Aorta (tissue), 5 donors: Measurements from ENCODE around the gene TMEM236. TPM values are rescaled to one million over a fixed set of nuclear protein-coding genes. Genes with fewer than 3 reads are reported as not detected.
"Not testable (repeated sequence)": the region's sequence is repeated elsewhere in the genome, so short reads cannot be mapped to it uniquely, and the experiment has no call there.

Experiments
- ATAC-seq: fragments of 200-7000 bp; cut with Tn5 transposase; one replicate; pipeline ENCODE4 v1.9.1; 2022; ENCODE audit warnings: moderate library complexity; ENCODE audit not compliant: low FRiP score
- DNase-seq, 2 donors: peaks; one replicate each; pipeline ENCODE4 v3.0.0-alpha.2; 2020
- H3K27ac ChIP-seq, 2 donors: one replicate each; pipeline ENCODE4 v1.5.1; 2013; ENCODE audit warnings: low read length in 2 of 2, mild to moderate bottlenecking in 2 of 2, moderate library complexity in 2 of 2, control low read depth in 1 of 2, inconsistent platforms in 1 of 2, low read depth in 1 of 2
- H3K27me3 ChIP-seq, 2 donors: one replicate each; pipeline ENCODE4 v1.6.1; 2013; ENCODE audit warnings: control low read depth in 1 of 2, low read length in 1 of 2, mild to moderate bottlenecking in 1 of 2, moderate library complexity in 1 of 2; ENCODE audit not compliant: insufficient read depth in 2 of 2, control insufficient read depth in 1 of 2
- H3K36me3 ChIP-seq, 2 donors: one replicate each; pipeline ENCODE4 v1.6.1; 2013; ENCODE audit warnings: control low read depth in 1 of 2, low read length in 1 of 2, mild to moderate bottlenecking in 1 of 2; ENCODE audit not compliant: insufficient read depth in 2 of 2, control insufficient read depth in 1 of 2
- H3K4me1 ChIP-seq, 2 donors: one replicate each; pipeline ENCODE4 v1.6.1; 2013; ENCODE audit warnings: low read length in 2 of 2, control low read depth in 1 of 2, mild to moderate bottlenecking in 1 of 2, moderate library complexity in 1 of 2; ENCODE audit not compliant: insufficient read depth in 2 of 2, control insufficient read depth in 1 of 2
- H3K4me3 ChIP-seq, 2 donors: one replicate each; pipeline ENCODE4 v1.5.1; 2013; ENCODE audit warnings: low read length in 2 of 2, control low read depth in 1 of 2, mild to moderate bottlenecking in 1 of 2
- H3K9me3 ChIP-seq: one replicate; pipeline ENCODE4 v1.6.1; 2013; ENCODE audit warnings: mild to moderate bottlenecking, low read length; ENCODE audit not compliant: control insufficient read depth
- WGBS, 2 donors: extraction: QIAGEN DNeasy Blood & Tissue Kit; methylation state at CpG; one replicate each; pipeline ENCODE4 v1.1.7; 2013; 5-methylcytosine and 5-hydroxymethylcytosine counted together
- intact Hi-C, 2 donors: fragments of 100-400 bp; cut with DNase I; formaldehyde crosslinking; loops; one replicate each; pipeline versions ENCODE4 v1.14.2 to v1.15.0; 2022
- polyA plus RNA-seq, 2 donors: library from polyadenylated mRNA; stranded (reverse); fragments of 200-250 nt; gene quantifications; one replicate each; pipeline ENCODE4 v1.2.3, GENCODE V29; 2013
- total RNA-seq, 2 donors: library from RNA; stranded (reverse); fragmentation: NEBNext Ultra II Directional; extraction: Animal tissue kit (Norgen Biotek cat#: 25700); gene quantifications; one replicate each; pipeline ENCODE4 v1.2.1, GENCODE V29; 2021
- donor health status: healthy with polysubstance abuse.
- donor health status: Bipolar disorder and iron deficiency.
- donor health status: DM: no; HTN: no; CAD: no.
- donor health status: DM: no; HTN: no; CAD: no.
- donor health status: DM: yes; HTN: yes; CAD: no.

The TMEM236 gene
- total and polyA plus RNA-seq, 4 donors: 0.08 to 1.7 (median 1.3) TPM

GRCh38 chr10:17716161-17716560 lies 35.8 kb upstream of the TMEM236 start:
- no peak overlapping the region for H3K4me3 ChIP-seq
- ATAC-seq (no peak), DNase-seq (no peak)
- H3K27ac ChIP-seq: no peak overlapping the region
- peaks cover 0 to 7% of the 10 kb centered on the region in 2 donors for H3K36me3 ChIP-seq
- H3K27me3 ChIP-seq: no peaks in the 10 kb centered on the region
- intact Hi-C loops: no loop called here
- H3K9me3 ChIP-seq: no peaks in the 10 kb centered on the region
- H3K4me1 ChIP-seq: no peaks in the 10 kb centered on the region
- WGBS, 2 donors: 91% methylated on average over 4 of the region's 4 CpGs

GRCh38 chr10:17722317-17723014 lies 29.5 kb upstream of the TMEM236 start:
- H3K4me1 ChIP-seq, H3K36me3 ChIP-seq, ATAC-seq, DNase-seq, H3K4me3 ChIP-seq, H3K9me3 ChIP-seq, H3K27ac ChIP-seq, intact Hi-C loops, H3K27me3 ChIP-seq: not testable (repeated sequence)
- 96% methylated on average over 23 to 24 of the region's 25 CpGs for WGBS, 2 donors

GRCh38 chr10:17725703-17726102 lies 26.3 kb upstream of the TMEM236 start:
- no peak overlapping the region for H3K4me3 ChIP-seq
- no peak for ATAC-seq
- H3K4me1 ChIP-seq: no peaks in the 10 kb centered on the region
- DNase-seq: no peak
- no peaks in the 10 kb centered on the region for H3K36me3 ChIP-seq
- H3K9me3 ChIP-seq: no peaks in the 10 kb centered on the region
- intact Hi-C loops: no loop called here
- H3K27me3 ChIP-seq: no peaks in the 10 kb centered on the region
- H3K27ac ChIP-seq: no peak overlapping the region
- WGBS, 2 donors: 75 to 89% methylated on average over 7 of the region's 7 CpGs

GRCh38 chr10:17729630-17730029 lies 22.4 kb upstream of the TMEM236 start:
- Histone ChIP-seq H3K27me3 (no peaks in the 10 kb centered on the region), H3K27ac (no peak overlapping the region), H3K4me3 (no peak overlapping the region), H3K4me1 (no peaks in the 10 kb centered on the region), H3K36me3 (no peaks in the 10 kb centered on the region), H3K9me3 (no peaks in the 10 kb centered on the region)
- DNase-seq (no peak), ATAC-seq (no peak)
- intact Hi-C loops: loop anchor here in 1 of 2 donors (10.0 kb wide), 1 partner anchor 85 kb away; the partner anchor contains the start of gene STAM
- WGBS, 2 donors: 92 to 93% methylated on average over 6 of the region's 6 CpGs

- Histone ChIP-seq H3K27me3 (no peaks in the 10 kb centered on the region), H3K4me1 (no peaks in the 10 kb centered on the region), H3K9me3 (no peaks in the 10 kb centered on the region), H3K27ac (no peak overlapping the region), H3K36me3 (no peaks in the 10 kb centered on the region), H3K4me3 (no peak overlapping the region)
- intact Hi-C loops: loop anchor here in 1 of 2 donors (10.0 kb wide), 1 partner anchor 86 kb away; the partner anchor contains the start of gene STAM
- peak in 1 of 2 donors; percentile 58 for DNase-seq
- WGBS, 2 donors: 29 to 30% methylated on average over 8 of the region's 8 CpGs
- ATAC-seq: no peak
These were observed 21.3 kb upstream of the TMEM236 start for GRCh38 chr10:17730667-17731066.

GRCh38 chr10:17731331-17732020 lies 20.5 kb upstream of the TMEM236 start:
- intact Hi-C loops: loop anchor here in 1 of 2 donors (10.0 kb wide), 1 partner anchor 87 kb away; the partner anchor contains the start of gene STAM
- no peaks in the 10 kb centered on the region for H3K27me3 ChIP-seq
- no peaks in the 10 kb centered on the region for H3K36me3 ChIP-seq
- no peaks in the 10 kb centered on the region for H3K4me1 ChIP-seq
- 85% methylated on average over 4 of the region's 4 CpGs for WGBS, 2 donors
- H3K9me3 ChIP-seq: no peaks in the 10 kb centered on the region
- H3K4me3 ChIP-seq: no peak overlapping the region
- no peak overlapping the region for H3K27ac ChIP-seq
- DNase-seq: no peak
- ATAC-seq: no peak

GRCh38 chr10:17733620-17734019 lies 18.4 kb upstream of the TMEM236 start:
- intact Hi-C loops: loop anchor here in 1 of 2 donors (10.0 kb wide), 1 partner anchor 89 kb away; the partner anchor contains the start of gene STAM
- 95 to 99% methylated on average over 6 of the region's 6 CpGs for WGBS, 2 donors
- Histone ChIP-seq H3K4me3 (no peak overlapping the region), H3K4me1 (no peaks in the 10 kb centered on the region), H3K36me3 (no peaks in the 10 kb centered on the region), H3K27ac (no peak overlapping the region), H3K9me3 (no peaks in the 10 kb centered on the region), H3K27me3 (no peaks in the 10 kb centered on the region)
- ATAC-seq (no peak), DNase-seq (no peak)

GRCh38 chr10:17734432-17735080 lies 17.4 kb upstream of the TMEM236 start:
- ATAC-seq (no peak), DNase-seq (no peak)
- Histone ChIP-seq H3K27me3 (no peaks in the 10 kb centered on the region), H3K36me3 (no peaks in the 10 kb centered on the region), H3K27ac (peak overlapping the region; percentile 47 to 52), H3K9me3 (no peaks in the 10 kb centered on the region), H3K4me3 (no peak overlapping the region), H3K4me1 (no peaks in the 10 kb centered on the region)
- intact Hi-C loops: loop anchor here in 1 of 2 donors (5.0 to 10.0 kb wide), 2 partner anchors 90 to 907 kb away; partner anchors contain the start of gene STAM
- 79 to 83% methylated on average over 9 of the region's 9 CpGs for WGBS, 2 donors
